Progenitor cell of endocrine pancreas (in vitro differentiated cells): ENCODE results near the gene PPP2R2B. TPM values are rescaled to one million over a fixed set of nuclear protein-coding genes. Genes with fewer than 3 reads are reported as not detected.

Source experiments
- DNase-seq: peaks from one replicate; pipeline ENCODE4 v3.0.0; 2021; ENCODE audit warnings: low spot score; ENCODE audit not compliant: unreplicated experiment
- H3K27ac Mint-ChIP-seq: 2 replicates; pipeline ENCODE4 v1.8.0; 2021; ENCODE audit warnings: mild to moderate bottlenecking, moderate library complexity, mixed read lengths
- H3K27me3 Mint-ChIP-seq: 2 replicates; pipeline ENCODE4 v1.8.0; 2021; ENCODE audit warnings: mixed read lengths
- H3K36me3 Mint-ChIP-seq: 2 replicates; pipeline ENCODE4 v1.8.0; 2022; ENCODE audit warnings: mixed read lengths; ENCODE audit not compliant: insufficient read depth
- H3K4me1 Mint-ChIP-seq: 2 replicates; pipeline ENCODE4 v1.8.0; 2021; ENCODE audit warnings: low read depth, mixed read lengths
- H3K4me3 Mint-ChIP-seq: 2 replicates; pipeline ENCODE4 v1.8.0; 2021; ENCODE audit warnings: low read depth, mild to moderate bottlenecking, moderate library complexity, mixed read lengths
- H3K9me3 Mint-ChIP-seq: 2 replicates; pipeline ENCODE4 v1.8.0; 2021; ENCODE audit warnings: low read depth, mixed read lengths
- total RNA-seq: library from RNA; stranded (reverse); gene quantifications from 2 replicates; pipeline ENCODE4 v1.2.1, GENCODE V29; 2021
- TF ChIP-seq, protein P1 (sequence below): fragments of 200-600 bp; sonication (generic); IDR thresholded peaks from one replicate; pipeline ENCODE4 v1.5.0; 2021; ENCODE audit warnings: antibody characterized with exemption, mild to moderate bottlenecking; ENCODE audit not compliant: unreplicated experiment

Gene PPP2R2B
- total RNA-seq, 1 donor from 2014 or later: 1.8 TPM

DNA sequence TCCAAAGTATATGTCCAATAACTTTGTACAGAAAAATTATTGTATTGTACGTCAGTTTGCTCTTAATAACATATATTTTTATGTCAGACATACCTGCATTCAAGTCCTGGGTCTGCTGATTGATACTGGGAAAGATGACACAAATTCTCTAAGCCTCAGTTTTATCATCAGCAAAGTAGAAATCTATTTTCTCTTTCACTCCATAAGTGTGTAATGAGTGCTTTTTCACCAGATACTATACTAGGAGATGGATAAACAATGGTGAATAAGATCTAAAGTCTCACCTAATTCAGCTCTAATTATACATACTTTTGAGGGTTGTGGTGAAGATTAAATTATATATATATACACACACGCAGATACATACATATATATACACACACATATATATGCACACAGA lies 12.3 kb downstream of the PPP2R2B start:
- Mint-ChIP-seq H3K9me3 (no peaks in the 10 kb centered on the region), H3K36me3 (no peaks in the 10 kb centered on the region), H3K4me3 (no peak overlapping the region), H3K27ac (no peak overlapping the region), H3K27me3 (peaks cover 45% of the 10 kb centered on the region), H3K4me1 (no peaks in the 10 kb centered on the region)
- no peak for DNase-seq
- TF ChIP-seq, protein P1, sequence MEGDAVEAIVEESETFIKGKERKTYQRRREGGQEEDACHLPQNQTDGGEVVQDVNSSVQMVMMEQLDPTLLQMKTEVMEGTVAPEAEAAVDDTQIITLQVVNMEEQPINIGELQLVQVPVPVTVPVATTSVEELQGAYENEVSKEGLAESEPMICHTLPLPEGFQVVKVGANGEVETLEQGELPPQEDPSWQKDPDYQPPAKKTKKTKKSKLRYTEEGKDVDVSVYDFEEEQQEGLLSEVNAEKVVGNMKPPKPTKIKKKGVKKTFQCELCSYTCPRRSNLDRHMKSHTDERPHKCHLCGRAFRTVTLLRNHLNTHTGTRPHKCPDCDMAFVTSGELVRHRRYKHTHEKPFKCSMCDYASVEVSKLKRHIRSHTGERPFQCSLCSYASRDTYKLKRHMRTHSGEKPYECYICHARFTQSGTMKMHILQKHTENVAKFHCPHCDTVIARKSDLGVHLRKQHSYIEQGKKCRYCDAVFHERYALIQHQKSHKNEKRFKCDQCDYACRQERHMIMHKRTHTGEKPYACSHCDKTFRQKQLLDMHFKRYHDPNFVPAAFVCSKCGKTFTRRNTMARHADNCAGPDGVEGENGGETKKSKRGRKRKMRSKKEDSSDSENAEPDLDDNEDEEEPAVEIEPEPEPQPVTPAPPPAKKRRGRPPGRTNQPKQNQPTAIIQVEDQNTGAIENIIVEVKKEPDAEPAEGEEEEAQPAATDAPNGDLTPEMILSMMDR: no peak

DNA sequence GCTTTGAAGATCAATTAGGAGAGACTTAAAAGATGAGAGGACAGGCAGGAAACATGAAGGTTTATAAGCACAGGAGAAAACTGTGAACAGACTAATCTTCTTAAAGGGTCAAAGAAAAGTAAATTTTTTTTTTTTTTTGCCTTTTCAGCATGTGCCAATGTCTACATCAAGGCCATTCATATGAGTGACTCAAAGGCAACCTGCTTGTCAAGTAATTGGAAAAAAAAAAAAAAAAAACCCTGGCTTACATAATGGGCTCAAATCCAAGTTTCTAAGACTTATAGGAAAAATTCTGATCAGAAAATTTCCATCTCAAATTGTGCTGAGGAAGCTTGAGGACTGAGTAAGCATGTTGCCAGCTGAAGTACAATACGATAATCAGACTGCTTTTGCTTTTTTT lies 15.9 kb downstream of the PPP2R2B start:
- H3K4me1 Mint-ChIP-seq: peaks cover 7% of the 10 kb centered on the region
- peaks cover 36% of the 10 kb centered on the region for H3K27me3 Mint-ChIP-seq
- no peaks in the 10 kb centered on the region for H3K9me3 Mint-ChIP-seq
- TF ChIP-seq, protein P1: no peak
- H3K27ac Mint-ChIP-seq: no peak overlapping the region
- no peaks in the 10 kb centered on the region for H3K36me3 Mint-ChIP-seq
- no peak overlapping the region for H3K4me3 Mint-ChIP-seq
- no peak for DNase-seq

DNA sequence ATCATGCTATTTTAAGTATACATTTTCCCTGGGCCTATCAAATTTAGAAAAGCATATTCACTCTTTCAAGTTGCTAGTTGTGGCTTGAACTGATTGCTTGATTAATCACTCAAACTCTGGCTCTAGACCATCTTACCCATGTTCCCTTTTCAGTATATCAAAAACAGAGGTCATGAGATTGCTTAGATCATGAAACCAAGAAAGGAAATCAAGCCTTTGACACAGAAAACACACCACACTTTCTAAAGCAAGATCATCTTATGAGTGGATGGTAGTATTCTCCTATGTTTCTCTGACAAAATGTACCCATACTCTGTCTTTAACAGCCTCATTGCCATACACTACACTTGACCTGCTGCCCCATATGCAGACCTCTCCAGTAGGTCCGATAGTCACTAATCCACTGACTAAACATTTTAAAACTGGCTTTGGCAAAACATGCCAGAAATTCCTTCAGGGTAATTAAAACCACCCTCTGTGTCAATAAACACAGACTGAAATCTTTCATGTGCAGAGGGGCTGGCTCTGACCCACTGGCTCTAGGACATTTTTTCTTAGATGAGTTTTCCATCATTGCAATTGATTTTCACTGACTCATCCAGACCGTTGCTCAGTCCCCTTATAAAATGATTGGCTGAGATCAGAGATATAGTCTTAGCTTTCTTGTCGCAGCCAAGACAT lies 18.2 kb downstream of the PPP2R2B start:
- no peaks in the 10 kb centered on the region for H3K36me3 Mint-ChIP-seq
- peaks cover 7% of the 10 kb centered on the region for H3K4me1 Mint-ChIP-seq
- no peak overlapping the region for H3K27ac Mint-ChIP-seq
- DNase-seq: no peak
- H3K27me3 Mint-ChIP-seq: peaks cover 46% of the 10 kb centered on the region
- TF ChIP-seq, protein P1: no peak
- no peaks in the 10 kb centered on the region for H3K9me3 Mint-ChIP-seq
- no peak overlapping the region for H3K4me3 Mint-ChIP-seq

DNA sequence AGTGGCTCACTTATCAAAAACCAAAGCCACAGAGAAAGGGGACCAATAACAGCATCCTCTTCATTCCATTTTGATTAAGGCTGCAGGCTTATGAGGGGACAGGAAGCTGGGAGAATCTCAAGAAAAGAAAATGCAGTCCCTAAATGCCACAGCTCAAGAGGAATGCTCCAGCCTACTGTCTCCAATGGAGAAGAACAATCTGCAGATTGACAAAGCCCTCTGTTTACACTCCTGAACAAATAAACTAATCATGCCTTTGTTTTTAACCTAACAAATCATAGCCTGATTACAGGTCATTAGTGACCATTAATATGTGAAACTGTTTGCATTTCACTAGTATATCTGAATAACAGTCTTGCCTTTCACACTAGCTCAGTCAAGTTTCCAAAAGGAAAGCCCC lies 26.5 kb downstream of the PPP2R2B start:
- peaks cover 5% of the 10 kb centered on the region for H3K4me1 Mint-ChIP-seq
- no peak overlapping the region for H3K27ac Mint-ChIP-seq
- TF ChIP-seq, protein P1: no peak
- no peak for DNase-seq
- H3K36me3 Mint-ChIP-seq: no peaks in the 10 kb centered on the region
- H3K9me3 Mint-ChIP-seq: no peaks in the 10 kb centered on the region
- H3K4me3 Mint-ChIP-seq: no peak overlapping the region
- H3K27me3 Mint-ChIP-seq: peaks cover 93% of the 10 kb centered on the region

DNA sequence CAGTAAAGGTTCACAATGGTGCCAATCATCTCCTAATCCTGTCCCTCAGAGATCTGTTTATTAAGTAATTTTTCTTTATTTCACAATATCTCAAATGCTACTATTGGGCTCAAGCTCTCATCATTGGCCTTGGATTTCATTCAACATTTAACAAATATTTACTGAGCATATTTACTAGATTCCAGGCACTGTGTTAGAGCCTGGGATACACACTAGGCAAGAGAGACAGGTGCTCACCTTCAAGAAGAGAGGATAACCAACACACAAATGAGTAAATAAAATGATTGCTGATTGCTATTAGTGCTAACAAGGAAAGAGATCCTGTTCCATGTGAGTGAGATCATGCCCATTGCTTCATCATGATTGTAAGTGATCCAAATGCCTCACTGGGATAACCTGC lies 27.4 kb downstream of the PPP2R2B start:
- no peaks in the 10 kb centered on the region for H3K36me3 Mint-ChIP-seq
- no peak overlapping the region for H3K27ac Mint-ChIP-seq
- peaks cover 90% of the 10 kb centered on the region for H3K27me3 Mint-ChIP-seq
- DNase-seq: no peak
- TF ChIP-seq, protein P1: no peak
- no peaks in the 10 kb centered on the region for H3K9me3 Mint-ChIP-seq
- H3K4me1 Mint-ChIP-seq: peaks cover 5% of the 10 kb centered on the region
- H3K4me3 Mint-ChIP-seq: no peak overlapping the region
